GM12873 (cell line): ENCODE measurements around the gene ADAMTS4.

ENCODE experiments used
- CTCF ChIP-seq: IDR thresholded peaks from 2 replicates; pipeline ENCODE4 v1.5.1; 2012; ENCODE audit warnings: low read depth, mild to moderate bottlenecking, moderate library complexity, low read length, control low read depth; ENCODE audit not compliant: insufficient read depth; ENCODE audit errors: missing control alignments

ADAMTS4 gene

GRCh38 chr1:161159913-161160243 lies 39.0 kb downstream of the ADAMTS4 start:
- TF ChIP-seq CTCF: no peak

- TF ChIP-seq CTCF: peak; percentile 36
Observed at GRCh38 chr1:161159087-161159912, 39.6 kb downstream of the ADAMTS4 start, which contains the start of gene USP21. TSS of gene USP21 (plus strand) at chr1:161159500. CDS start at chr1:161160641, 1,141 bp downstream.

- no peak for TF ChIP-seq CTCF
Observed at GRCh38 chr1:161158316-161159010, 40.4 kb downstream of the ADAMTS4 start.

GRCh38 chr1:161157867-161158266 lies 41.0 kb downstream of the ADAMTS4 start:
- no peak for TF ChIP-seq CTCF

GRCh38 chr1:161153682-161154337 lies 45.0 kb downstream of the ADAMTS4 start, which contains the start of gene UFC1:
TSS of gene UFC1 (plus strand) at chr1:161153978. CDS start at chr1:161153998, 20 bp downstream.
- no peak for TF ChIP-seq CTCF

GRCh38 chr1:161153176-161153575 lies 45.7 kb downstream of the ADAMTS4 start:
- no peak for TF ChIP-seq CTCF

GRCh38 chr1:161145832-161146231 lies 53.0 kb downstream of the ADAMTS4 start:
- TF ChIP-seq CTCF: no peak
